ENCODE data around the gene MYH15. TPM values are rescaled to one million over a fixed set of nuclear protein-coding genes. Genes with fewer than 3 reads are reported as not detected.
A peak's percentile ranks its signal among the peaks of the same experiment; 100 is the strongest.

MYH15 gene
- total and polyA plus RNA-seq, 7 donors: under 0.01 to 0.60 (median 0.31) TPM; not detected in 3

DNA sequence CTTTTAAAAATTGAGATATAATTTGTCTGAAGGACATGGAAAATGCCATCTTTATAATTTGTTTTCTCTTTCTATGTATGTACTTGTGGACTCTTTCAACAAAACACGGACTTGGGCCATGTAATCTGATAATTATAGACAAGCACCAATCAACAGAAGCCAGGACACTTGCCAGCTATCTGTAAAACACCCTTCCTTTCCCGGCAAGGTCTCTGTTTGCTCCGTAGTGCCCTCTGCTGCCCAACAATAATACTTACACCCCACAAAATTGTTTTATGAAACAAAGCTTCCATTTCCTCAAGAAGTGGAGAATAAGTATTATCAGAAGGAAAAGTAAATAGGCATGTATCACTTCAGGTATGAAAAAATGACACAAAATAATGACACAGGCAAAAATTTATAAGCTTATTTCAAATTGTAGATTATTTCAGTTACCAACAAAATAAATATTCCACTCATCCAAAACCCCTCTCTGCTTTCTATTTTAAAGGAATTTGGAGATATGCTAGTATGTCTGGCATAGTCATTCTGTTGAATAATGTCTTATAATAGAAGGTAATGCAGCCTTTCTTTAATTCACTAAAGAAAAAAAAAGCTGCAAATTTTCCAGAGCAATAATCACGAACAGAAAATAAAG lies 32.8 kb downstream of the MYH15 start:
- H3K36me3 ChIP-seq: no peaks in the 10 kb centered on the region
- no peak for TF ChIP-seq POLR2A (IDR thresholded peaks at IDR 0.05)
- TF ChIP-seq, protein P1, sequence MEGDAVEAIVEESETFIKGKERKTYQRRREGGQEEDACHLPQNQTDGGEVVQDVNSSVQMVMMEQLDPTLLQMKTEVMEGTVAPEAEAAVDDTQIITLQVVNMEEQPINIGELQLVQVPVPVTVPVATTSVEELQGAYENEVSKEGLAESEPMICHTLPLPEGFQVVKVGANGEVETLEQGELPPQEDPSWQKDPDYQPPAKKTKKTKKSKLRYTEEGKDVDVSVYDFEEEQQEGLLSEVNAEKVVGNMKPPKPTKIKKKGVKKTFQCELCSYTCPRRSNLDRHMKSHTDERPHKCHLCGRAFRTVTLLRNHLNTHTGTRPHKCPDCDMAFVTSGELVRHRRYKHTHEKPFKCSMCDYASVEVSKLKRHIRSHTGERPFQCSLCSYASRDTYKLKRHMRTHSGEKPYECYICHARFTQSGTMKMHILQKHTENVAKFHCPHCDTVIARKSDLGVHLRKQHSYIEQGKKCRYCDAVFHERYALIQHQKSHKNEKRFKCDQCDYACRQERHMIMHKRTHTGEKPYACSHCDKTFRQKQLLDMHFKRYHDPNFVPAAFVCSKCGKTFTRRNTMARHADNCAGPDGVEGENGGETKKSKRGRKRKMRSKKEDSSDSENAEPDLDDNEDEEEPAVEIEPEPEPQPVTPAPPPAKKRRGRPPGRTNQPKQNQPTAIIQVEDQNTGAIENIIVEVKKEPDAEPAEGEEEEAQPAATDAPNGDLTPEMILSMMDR (IDR thresholded peaks at IDR 0.05): peak; percentile 34 to 69 (median 43)
- WGBS, 2 donors: 19 to 22% methylated on average over 4 of the region's 4 CpGs
- DNase-seq: no peak
- intact Hi-C loops (cut with DNase I): loop anchor here (5.0 to 10.0 kb wide), 2 partner anchors 543 to 1240 kb away; no protein-coding TSS in a partner anchor
- H3K27ac ChIP-seq: no peak overlapping the region
- H3K4me1 ChIP-seq: no peaks in the 10 kb centered on the region
- H3K9me3 ChIP-seq: no peaks in the 10 kb centered on the region
- no peak overlapping the region for H3K4me3 ChIP-seq
- no peaks in the 10 kb centered on the region for H3K27me3 ChIP-seq

DNA sequence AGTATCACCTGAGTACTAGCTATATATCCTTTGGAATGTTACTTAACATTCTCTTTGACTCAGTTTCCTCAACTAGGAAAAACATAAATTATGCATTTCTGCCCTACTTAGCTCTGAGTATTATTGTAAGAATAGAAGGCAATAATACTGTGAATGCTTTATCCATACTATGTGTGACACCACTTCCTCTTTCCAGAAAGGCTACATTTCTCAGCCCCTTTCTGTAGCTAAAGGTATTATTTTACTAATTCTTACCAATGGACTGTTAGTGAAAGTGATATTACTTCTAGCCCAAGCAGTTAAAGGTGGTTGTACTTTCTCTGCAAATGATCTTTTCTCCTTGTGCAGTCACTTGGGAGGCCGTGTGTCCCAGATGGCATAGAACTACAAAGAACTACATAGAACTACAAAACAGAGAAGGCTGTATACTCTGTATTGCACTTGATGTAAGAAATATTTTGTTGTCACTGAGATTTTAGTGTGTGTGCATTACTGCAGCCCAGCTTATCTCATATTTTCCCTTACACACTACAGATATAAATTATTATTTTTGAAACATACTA lies 35.1 kb downstream of the MYH15 start:
- TF ChIP-seq POLR2A (IDR thresholded peaks at IDR 0.05) (no peak), POLR2AphosphoS5 (IDR thresholded peaks at IDR 0.05) (no peak), EP300 (IDR thresholded peaks at IDR 0.05) (no peak)
- TF ChIP-seq, protein P1 (IDR thresholded peaks at IDR 0.05): no peak
- H3K27ac ChIP-seq: no peak overlapping the region
- H3K9me3 ChIP-seq: no peaks in the 10 kb centered on the region
- no peak overlapping the region for H3K4me3 ChIP-seq
- no peaks in the 10 kb centered on the region for H3K4me1 ChIP-seq
- no peaks in the 10 kb centered on the region for H3K36me3 ChIP-seq
- no peak for DNase-seq
- WGBS, 2 donors: 74 to 78% methylated on average over 1 of the region's 1 CpG
- no peaks in the 10 kb centered on the region for H3K27me3 ChIP-seq
- intact Hi-C loops (cut with DNase I): loop anchor here (5.0 to 10.0 kb wide), 2 partner anchors 540 to 1238 kb away; no protein-coding TSS in a partner anchor

DNA sequence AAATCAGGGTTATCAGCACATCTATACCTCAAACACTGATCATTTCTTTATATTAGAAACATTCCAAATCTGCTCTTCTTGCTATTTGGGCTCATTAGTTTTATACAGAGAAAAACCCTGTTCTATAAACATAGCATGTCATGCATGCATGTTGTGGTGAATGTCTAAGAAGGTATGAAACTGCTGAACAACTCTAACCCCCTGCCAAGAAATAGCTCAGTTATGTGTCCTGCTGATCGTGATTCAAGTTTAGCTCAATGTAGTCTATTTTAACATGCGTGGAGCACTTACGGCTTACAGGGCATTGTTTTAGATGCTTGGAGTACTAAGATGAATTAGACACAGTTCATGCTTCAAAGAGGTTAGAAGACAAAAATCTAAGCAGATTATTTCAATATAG lies 35.8 kb downstream of the MYH15 start:
- TF ChIP-seq EP300 (IDR thresholded peaks at IDR 0.05) (no peak), POLR2AphosphoS5 (IDR thresholded peaks at IDR 0.05) (no peak), POLR2A (IDR thresholded peaks at IDR 0.05) (no peak)
- TF ChIP-seq, protein P1 (IDR thresholded peaks at IDR 0.05): no peak
- Histone ChIP-seq H3K36me3 (no peaks in the 10 kb centered on the region), H3K27me3 (no peaks in the 10 kb centered on the region), H3K4me3 (no peak overlapping the region), H3K9me3 (no peaks in the 10 kb centered on the region), H3K27ac (no peak overlapping the region), H3K4me1 (no peaks in the 10 kb centered on the region)
- no peak for DNase-seq
- intact Hi-C loops (cut with DNase I): loop anchor here (10.0 kb wide), 1 partner anchor 540 kb away; no protein-coding TSS in a partner anchor
- WGBS, 2 donors: 91 to 94% methylated on average over 3 of the region's 3 CpGs

DNA sequence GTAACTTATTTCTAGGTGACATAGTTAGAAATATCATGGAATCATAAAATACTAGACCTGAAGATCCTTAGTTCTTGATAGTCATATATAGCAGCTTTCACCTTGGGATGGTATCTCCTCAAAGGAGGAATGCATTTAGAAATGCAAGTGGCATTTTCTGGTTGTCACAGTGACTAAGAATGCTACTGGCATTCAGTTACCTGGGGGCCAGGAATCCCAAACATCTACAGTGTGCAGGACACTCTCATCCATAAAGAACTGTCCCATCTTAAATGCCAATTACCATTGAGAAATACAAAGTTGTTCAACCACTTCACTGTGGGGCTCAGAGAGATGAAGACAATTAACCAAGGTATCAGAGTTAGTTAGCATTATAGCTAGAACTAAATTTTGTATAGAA lies 36.7 kb downstream of the MYH15 start:
- no peaks in the 10 kb centered on the region for H3K36me3 ChIP-seq
- TF ChIP-seq POLR2A (IDR thresholded peaks at IDR 0.05) (no peak), EP300 (IDR thresholded peaks at IDR 0.05) (no peak), POLR2AphosphoS5 (IDR thresholded peaks at IDR 0.05) (no peak)
- TF ChIP-seq, protein P1 (IDR thresholded peaks at IDR 0.05): no peak
- no peaks in the 10 kb centered on the region for H3K4me1 ChIP-seq
- DNase-seq: no peak
- no peaks in the 10 kb centered on the region for H3K9me3 ChIP-seq
- H3K4me3 ChIP-seq: no peak overlapping the region
- H3K27me3 ChIP-seq: no peaks in the 10 kb centered on the region
- intact Hi-C loops (cut with DNase I): loop anchor here (10.0 kb wide), 1 partner anchor 539 kb away; no protein-coding TSS in a partner anchor
- H3K27ac ChIP-seq: no peak overlapping the region
